GM19324 (cell line): Measurements from ENCODE around the gene BMP6.

Experiments
- ATAC-seq: cut with Tn5 transposase; IDR thresholded peaks from one replicate; pipeline ENCODE4 v1.9.1; 2021; ENCODE audit warnings: mild to moderate bottlenecking, moderate library complexity; ENCODE audit not compliant: unreplicated experiment, low FRiP score

Gene BMP6

GRCh38 chr6:7742223-7742785 lies 16.4 kb downstream of the BMP6 start:
- no peak for ATAC-seq

- no peak for ATAC-seq
These were observed 20.0 kb downstream of the BMP6 start for GRCh38 chr6:7745942-7746341.

DNA sequence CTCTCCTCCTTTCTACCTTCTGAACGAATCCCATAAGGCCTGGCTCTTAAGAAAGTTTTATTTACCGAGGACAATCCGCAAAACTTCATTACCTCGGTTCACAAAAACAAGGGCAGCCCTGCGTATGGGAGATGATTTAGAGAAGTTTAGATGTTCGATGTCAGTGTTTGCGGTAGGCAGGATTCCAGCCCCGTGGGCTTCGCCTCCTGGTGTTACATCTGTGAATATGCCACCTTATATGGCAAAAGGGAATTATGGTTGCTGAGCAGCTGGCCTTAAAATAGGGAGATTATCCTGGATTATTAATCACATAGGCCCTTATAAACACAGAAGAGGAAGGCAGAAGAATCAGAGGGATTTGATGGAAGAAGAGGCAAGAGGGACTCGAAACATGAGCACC lies 21.1 kb downstream of the BMP6 start:
- no peak for ATAC-seq

GRCh38 chr6:7747433-7747832 lies 21.5 kb downstream of the BMP6 start:
- ATAC-seq: no peak

DNA sequence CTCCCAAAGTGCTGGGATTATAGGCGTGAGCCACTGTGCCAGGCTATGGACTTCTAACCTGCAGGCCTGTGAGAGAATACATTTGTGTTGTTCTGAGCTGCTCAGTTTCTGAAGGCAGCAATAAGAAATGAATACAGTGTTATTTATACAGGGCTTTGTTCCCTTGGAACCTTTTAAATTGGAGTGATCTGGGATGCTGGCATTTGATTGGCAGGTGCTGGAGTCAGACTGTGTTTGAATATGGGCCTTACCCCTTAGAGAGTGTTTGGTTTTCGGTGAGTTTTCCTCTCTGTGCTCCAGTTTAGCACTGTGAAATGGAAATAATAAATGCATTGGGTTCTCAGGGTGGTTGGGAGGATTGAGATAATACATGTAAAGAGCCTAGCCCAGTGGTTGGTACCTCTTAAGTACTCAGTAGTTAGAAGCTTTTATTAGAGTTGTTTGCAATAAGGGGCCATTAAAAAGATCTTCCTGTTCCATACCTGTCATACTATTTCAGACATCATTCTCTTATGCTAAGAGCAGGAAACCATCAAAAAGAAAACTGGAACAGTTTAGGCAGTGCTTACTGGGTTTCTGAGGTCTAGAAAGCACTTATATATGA lies 22.1 kb downstream of the BMP6 start:
- no peak for ATAC-seq

GRCh38 chr6:7749478-7749877 lies 23.6 kb downstream of the BMP6 start:
- ATAC-seq: no peak

DNA sequence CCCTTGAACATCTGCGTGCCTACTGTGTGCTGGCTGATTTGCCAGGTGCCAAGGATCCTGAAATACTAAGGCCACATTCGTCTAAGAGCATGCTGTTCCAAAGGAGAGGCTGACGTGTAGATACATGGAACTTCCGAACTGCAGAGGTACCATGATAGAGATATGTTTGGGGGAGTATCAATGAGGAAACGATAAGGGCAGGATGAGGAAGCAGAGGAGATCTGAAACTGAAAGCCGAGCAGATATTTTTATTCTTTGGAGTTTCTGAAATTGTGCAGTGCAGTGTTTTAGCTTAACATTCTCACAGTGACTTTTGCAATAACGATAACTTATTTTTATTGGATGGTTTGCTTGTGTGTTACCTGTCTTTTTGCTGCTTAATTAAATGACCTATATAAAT lies 24.3 kb downstream of the BMP6 start:
- ATAC-seq: no peak

DNA sequence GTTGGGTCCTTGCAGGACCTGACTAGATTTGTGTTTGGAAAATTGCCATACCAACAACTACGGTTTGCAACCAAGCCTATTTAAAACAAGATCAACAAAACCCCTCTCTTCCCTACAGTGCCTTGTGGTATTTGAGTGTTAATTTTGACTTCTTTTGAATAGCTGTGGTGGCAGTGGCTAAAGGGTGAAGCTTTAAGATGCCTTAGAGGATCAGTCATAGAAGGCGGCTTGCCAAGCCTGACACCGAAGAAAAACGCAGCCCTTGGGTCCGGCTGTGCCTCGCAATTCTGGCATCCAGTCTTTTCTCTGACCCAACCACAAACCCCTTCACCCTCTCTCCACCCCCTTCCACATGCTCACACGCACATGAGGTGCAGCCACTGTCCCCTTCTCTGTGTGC lies 32.6 kb downstream of the BMP6 start:
- no peak for ATAC-seq

DNA sequence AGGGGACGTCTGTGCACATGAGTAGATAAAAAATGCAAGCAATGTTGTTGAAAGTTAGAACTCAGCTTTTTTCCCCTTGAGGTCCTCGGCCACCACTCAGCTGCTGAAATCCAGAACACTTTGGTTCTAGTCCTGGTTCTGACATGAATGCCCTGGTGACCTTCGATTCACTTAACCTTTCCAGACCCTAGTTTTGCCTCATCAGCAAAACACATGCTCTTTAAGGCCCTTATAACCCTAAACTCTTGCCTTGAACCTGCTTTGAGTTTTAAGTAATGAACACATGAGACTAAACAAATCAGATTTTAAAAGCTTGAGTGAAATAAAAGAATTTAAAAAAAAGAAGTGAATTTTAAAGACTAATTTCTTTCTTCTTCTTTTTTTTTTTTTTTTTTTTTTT lies 33.4 kb downstream of the BMP6 start:
- ATAC-seq: no peak

DNA sequence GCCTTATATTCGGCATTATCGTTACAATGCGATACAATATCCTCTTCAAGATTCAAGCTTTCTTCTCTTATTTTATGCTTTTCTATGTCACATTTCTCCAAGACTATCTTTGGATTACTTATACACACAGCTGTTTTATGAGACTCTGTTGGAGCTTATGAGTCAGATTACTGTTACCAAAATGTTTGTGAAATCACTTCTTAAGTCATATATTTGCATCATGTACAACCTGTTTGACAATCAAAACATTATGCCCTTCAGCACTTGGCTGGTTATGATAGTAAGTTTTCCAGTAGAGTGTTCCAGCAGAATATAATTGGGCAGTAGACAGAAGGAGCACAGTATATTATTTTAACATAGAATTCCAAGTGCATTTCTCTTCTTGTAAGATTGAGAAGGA lies 35.2 kb downstream of the BMP6 start:
- no peak for ATAC-seq

DNA sequence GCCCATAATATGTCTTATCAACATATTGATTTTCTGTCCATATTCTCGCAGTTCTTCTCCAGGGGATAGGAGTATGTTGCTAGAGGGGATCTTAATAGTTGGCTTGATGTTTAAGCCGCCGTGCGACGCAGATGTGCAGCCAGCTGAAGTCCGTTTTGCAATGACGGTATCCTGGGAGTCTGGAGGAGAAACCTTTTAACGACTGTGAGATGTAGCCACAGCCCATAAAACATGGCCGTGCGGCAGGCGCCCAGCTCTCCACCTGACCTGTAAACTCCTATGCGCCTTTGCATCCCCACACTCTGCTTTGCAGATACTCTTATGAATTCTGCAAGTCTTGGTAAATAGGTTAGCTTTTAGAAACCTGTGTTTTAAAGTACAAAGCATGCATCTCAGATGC lies 36.9 kb downstream of the BMP6 start:
- no peak for ATAC-seq

GRCh38 chr6:7763881-7764280 lies 38.0 kb downstream of the BMP6 start:
- ATAC-seq: no peak

DNA sequence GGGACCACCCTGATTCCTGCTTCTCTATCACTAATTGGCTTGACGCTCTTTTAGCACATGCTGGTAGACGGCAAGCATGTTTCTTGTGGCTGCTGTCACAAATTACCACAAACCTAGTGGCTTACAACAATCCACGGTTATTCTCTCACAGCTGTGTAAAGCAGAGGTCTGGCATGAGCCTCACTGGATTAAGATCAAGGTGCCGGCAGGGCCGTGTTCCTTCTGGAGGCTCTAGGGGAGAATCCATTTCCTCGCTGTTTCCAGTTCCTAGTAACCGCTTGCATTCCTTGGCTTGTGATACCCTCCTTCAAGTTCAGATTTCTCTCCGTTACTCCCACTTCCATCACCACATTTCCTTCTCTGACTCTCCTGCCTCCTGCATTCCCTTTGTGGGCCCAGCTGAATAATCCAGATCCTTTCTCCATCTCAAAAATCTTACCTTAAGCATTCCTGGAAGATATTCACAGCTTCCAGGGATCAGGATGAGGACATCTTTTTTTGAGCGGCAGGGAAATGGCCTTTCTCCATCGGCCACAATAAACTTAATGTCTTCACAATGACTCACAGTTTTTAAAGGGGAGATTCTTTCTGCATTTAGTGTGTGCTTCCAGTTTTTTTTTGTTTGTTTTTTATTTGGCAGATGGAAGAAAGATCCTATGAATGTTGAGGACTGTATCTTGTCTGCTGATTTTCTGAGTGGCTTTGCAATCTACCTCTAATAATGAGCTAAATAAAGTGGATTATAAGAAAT lies 39.9 kb downstream of the BMP6 start:
- no peak for ATAC-seq

DNA sequence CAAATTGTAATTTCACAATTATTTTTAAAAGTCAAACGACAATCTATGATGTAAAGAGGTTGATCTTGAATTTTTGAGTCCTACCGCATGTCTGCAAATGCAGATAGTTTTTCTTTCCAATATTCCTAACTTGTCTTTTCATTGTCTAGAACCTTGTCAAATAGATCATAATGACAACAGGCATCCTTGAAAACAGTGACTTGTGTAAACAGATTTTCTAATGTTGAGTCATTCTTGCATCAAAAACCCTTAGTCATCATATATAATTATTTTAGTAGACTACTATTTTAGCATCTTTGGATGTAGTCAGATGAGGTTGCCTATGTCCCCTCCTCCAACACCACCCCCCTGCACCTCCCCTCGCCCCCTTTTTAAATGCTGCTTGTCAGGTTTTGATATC lies 43.8 kb downstream of the BMP6 start:
- no peak for ATAC-seq

DNA sequence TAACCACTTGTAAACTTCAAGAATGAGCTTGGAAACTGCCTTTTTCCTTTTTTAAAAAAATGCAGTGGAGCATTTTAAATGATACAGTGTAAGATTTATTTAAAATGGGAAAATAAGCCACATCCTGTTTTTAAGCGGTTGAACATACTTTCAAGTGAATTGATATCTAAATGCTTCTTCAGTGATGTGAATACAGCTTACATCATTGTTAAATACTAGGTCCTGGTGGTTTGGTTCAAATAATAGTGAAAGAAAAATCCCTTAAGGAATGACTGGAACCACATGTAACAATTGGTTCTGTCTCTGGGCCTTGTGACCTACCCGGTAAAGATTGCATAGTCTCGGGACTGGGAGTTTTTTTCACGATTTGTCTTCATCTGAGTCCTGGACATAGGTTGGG lies 44.2 kb downstream of the BMP6 start:
- ATAC-seq: no peak

GRCh38 chr6:7770601-7771000 lies 44.7 kb downstream of the BMP6 start:
- no peak for ATAC-seq

DNA sequence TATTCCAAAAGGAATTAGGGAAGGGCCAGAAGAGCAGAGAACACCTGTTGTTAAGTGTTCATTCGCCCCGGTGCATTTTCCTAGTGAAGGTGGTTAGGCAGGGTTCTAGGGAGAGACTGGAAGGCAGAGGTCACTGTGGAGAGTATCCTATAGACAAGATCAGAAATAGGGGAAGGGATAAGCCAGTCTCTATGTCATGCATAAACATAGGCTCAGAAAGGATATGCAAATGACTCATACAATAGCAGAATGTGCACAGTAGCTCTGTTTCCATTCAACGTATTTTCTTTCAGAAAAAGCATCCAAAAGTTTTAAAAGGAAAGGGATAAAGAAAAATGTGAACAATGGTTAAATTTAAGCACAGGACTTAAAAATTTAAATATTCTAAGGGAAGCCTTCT lies 47.4 kb downstream of the BMP6 start:
- ATAC-seq: no peak

- ATAC-seq: no peak
These were observed 48.0 kb downstream of the BMP6 start for GRCh38 chr6:7773914-7774313.

DNA sequence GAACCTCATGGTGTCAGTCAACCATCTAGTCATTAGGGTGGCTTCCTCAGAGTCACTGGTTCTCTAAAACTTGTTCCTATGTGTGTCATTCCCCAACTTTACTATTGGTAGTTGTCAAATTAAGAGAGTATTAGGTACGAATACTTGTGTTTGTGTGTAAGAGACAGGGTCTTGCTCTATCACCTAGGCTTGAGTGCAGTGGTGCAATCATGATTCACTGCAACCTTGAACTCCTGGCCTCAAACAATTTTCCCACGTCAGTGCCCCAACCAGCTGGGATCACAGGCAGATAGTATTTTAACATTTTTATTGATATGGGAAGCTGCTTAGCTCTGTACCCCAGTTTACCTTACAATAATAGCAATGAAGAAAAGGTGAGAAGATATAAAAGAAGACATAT lies 50.6 kb downstream of the BMP6 start:
- no peak for ATAC-seq

GRCh38 chr6:7777074-7777473 lies 51.2 kb downstream of the BMP6 start:
- no peak for ATAC-seq

- ATAC-seq: no peak
These were observed 55.3 kb downstream of the BMP6 start for GRCh38 chr6:7781240-7781639.

DNA sequence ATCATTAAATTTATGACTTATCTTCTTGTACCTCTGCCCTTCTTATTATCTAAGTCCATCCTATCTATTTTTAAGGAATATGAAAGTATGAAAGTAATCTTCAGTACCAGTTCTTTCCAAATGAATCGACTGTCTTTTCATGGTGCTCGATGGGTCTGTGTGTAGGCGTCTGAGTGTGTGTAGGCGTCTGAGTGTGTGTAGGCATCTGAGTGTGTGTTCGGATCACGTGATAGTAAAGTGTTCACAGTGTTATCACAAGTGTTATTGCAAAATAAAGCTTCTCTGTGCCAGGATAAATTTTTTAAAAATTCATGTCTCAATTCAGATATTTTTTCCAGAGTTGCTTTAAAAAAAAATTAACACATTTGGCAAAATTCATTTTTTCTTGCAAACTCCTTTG lies 58.3 kb downstream of the BMP6 start:
- ATAC-seq: no peak
